HEK293 (cell line): ENCODE results near the gene PSMB9.

Experiments used
- CTCF ChIP-seq: fragments of 450-650 bp; formaldehyde crosslinking; IDR thresholded peaks from 2 replicates; pipeline ENCODE4 v1.5.1; 2016; ENCODE audit warnings: missing biosample characterization, missing genetic modification characterization
- ELK4 ChIP-seq: IDR thresholded peaks from 2 replicates; pipeline ENCODE4 v1.6.1; 2011; ENCODE audit warnings: mild to moderate bottlenecking, low read depth, low read length, borderline replicate concordance
- KLF16 ChIP-seq: fragments of 450-650 bp; formaldehyde crosslinking; IDR thresholded peaks from 2 replicates; pipeline ENCODE4 v1.5.1; 2017; ENCODE audit warnings: missing biosample characterization, missing genetic modification characterization
- MEIS1 ChIP-seq: sonication (generic); formaldehyde crosslinking; IDR thresholded peaks from 2 replicates; pipeline ENCODE4 v1.8.1; 2022; ENCODE audit warnings: missing genetic modification reagents, mild to moderate bottlenecking, borderline replicate concordance
- ZBTB21 ChIP-seq: fragments of 450-650 bp; formaldehyde crosslinking; IDR thresholded peaks from 2 replicates; pipeline ENCODE4 v1.5.1; 2017; ENCODE audit warnings: missing biosample characterization, missing genetic modification characterization
- ZBTB44 ChIP-seq: fragments of 450-650 bp; IDR thresholded peaks from 2 replicates; pipeline ENCODE4 v1.5.1; 2018; ENCODE audit warnings: missing biosample characterization, mild to moderate bottlenecking, missing genetic modification characterization
- ZFP69B ChIP-seq: fragments of 450-650 bp; formaldehyde crosslinking; IDR thresholded peaks from 2 replicates; pipeline ENCODE4 v1.5.1; 2016; ENCODE audit warnings: missing biosample characterization, missing genetic modification characterization
- ZNF24 ChIP-seq: fragments of 450-650 bp; formaldehyde crosslinking; IDR thresholded peaks from 2 replicates; pipeline ENCODE4 v1.5.1; 2016; ENCODE audit warnings: missing biosample characterization, missing genetic modification characterization
- ZNF366 ChIP-seq: fragments of 450-650 bp; formaldehyde crosslinking; conservative IDR thresholded peaks from 2 replicates; pipeline ENCODE4 v1.5.1; 2016; ENCODE audit warnings: missing biosample characterization, missing genetic modification characterization
- ZNF704 ChIP-seq: fragments of 450-650 bp; formaldehyde crosslinking; IDR thresholded peaks from 2 replicates; pipeline ENCODE4 v1.5.1; 2016; ENCODE audit warnings: missing biosample characterization, missing genetic modification characterization
- ZSCAN30 ChIP-seq: fragments of 450-650 bp; IDR thresholded peaks from 2 replicates; pipeline ENCODE4 v1.5.1; 2018; ENCODE audit warnings: missing biosample characterization, mild to moderate bottlenecking, missing genetic modification characterization, moderate library complexity

- TF ChIP-seq ELK4, result no peak
- TF ChIP-seq CTCF (tag by site-specific recombination), result no peak
- no peak for TF ChIP-seq ZBTB21 (tag by site-specific recombination)
- TF ChIP-seq ZFP69B, result no peak
- TF ChIP-seq ZNF704 (tag by site-specific recombination), result no peak
- no peak for TF ChIP-seq ZSCAN30 (tag by site-specific recombination)
- TF ChIP-seq ZNF366 (tag by site-specific recombination), result no peak
- TF ChIP-seq ZBTB44 (tag by site-specific recombination), result no peak
- TF ChIP-seq KLF16 (tag by site-specific recombination), result no peak
- TF ChIP-seq MEIS1 (CRISPR knock-in tag), result no peak
- TF ChIP-seq ZNF24 (tag by site-specific recombination), result no peak
These were observed 1.6 kb downstream of the PSMB9 start for GRCh38 chr6:32855467-32856174.
